ENCODE data around the gene WWOX.

DNA sequence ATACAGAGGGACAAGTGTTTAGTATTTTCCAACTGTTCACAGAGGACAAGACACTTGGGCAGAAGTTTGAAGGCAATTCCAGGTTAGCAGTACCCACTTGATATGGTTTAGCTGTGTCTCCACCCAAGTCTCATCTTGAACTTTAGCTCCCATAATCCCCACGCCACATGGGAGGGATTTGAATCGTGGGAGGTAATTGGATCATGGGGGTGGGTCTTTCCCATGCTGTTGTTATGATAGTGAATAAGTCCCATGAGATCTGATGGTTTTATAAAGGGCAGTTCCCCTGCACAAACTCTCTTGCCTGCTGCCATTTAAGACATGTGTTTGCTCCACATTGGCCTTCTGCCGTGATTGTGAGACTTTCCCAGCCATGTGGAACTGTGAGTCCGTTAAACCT lies 832.2 kb downstream of the WWOX start:
- TF ChIP-seq CTCF (IDR thresholded peaks at IDR 0.05; ENCODE audit: borderline replicate concordance, extremely low read depth, low read length, poor library complexity, severe bottlenecking), result no peak
- no peak for TF ChIP-seq EZH2 (IDR thresholded peaks at IDR 0.05; ENCODE audit: borderline replicate concordance, low read depth, low read length, severe bottlenecking)
